PC-9 (cell line): ENCODE measurements around the gene CYYR1.

Source experiments
- CTCF ChIP-seq: fragments of 200-600 bp; sonication (generic); conservative IDR thresholded peaks from 2 replicates; pipeline ENCODE4 v1.6.1; 2017; ENCODE audit warnings: mixed run types, antibody characterized with exemption, mild to moderate bottlenecking, moderate library complexity
- EZH2 ChIP-seq: fragments of 200-600 bp; sonication (generic); IDR thresholded peaks from 2 replicates; pipeline ENCODE4 v1.8.0; 2017; ENCODE audit warnings: antibody characterized with exemption, low read depth

DNA sequence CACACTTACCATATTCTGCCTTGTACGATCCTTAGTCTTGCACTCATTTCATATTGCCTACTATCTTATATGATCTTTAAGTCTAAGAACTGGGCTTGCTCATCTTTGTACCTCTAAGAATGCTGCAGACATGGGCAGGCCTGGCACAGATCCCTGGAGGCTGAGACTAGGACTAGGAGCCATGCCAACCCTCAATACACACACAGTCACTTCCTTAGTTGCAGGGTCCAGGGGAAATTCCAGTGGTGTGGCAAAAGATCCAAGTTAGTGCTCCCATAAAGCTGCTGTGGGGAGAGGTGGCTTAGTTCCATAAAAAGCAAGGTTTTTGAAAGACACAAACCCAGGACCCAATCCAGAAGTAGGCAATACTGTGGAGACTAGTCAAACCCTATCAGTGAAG lies 59.9 kb downstream of the CYYR1 start:
- no peak for TF ChIP-seq CTCF
- no peak for TF ChIP-seq EZH2
